ENCODE results near the gene QRSL1. TPM values are rescaled to one million over a fixed set of nuclear protein-coding genes. Genes with fewer than 3 reads are reported as not detected.
"Not testable (repeated sequence)": the region's sequence is repeated elsewhere in the genome, so short reads cannot be mapped to it uniquely, and the experiment has no call there.

Gene QRSL1
- total RNA-seq, 1 donor from 2014 or later, result 22.0 TPM

DNA sequence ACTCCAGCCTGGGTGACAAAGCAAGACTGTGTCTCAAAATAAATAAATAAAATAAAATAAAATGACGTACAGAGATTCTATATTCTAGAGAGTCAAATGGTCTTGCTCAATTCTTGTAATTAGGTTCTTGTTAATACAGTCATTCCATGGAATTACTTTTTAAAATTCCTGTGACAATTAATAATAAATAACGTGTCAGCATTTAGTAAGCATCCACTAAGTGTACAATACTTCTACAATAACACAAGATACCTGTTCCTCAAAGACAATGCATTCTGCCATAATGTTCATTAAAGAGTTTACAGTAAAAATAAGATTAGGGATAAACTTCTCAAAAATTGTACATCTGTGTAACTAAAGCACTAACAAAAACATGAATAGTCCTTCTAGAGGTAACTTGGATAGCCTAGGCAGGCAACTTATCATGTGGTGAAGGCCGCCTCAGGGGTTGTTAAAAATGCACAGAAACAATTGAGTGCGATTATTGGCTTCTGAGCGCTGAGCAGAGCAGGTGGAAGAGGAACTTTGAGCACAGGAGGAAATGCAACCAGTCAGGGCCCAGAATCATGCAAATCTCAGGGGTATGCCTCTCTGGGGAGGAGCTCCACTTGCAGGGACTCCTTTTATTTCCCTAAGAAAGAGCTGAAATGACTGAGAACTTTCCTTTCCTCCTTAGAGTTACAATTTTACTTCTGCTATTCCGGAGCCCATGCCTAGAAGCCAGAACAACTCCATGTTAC lies 37.1 kb downstream of the QRSL1 start:
- intact Hi-C loops (cut with DNase I), result no loop called here
- DNase-seq (ENCODE audit: missing footprints), result no peak
- no peak for ATAC-seq

DNA sequence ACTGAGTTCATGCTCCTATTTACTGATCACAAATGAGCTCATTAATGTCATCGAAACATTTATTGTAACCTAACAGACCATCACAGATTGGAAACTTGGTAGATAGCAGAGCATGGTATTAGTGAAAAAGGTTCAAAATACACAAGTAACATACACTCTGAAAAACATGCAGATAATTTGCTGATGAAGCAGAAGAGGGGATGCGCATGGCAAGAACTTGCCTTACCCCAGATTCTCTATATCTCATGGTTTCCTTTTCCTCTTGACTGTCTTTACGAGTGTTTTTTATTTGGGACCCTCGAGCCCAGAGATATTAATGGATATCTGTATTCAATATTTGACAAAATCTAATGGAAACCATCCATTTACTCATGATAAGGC lies 37.6 kb downstream of the QRSL1 start:
- ATAC-seq, result no peak
- intact Hi-C loops (cut with DNase I), result no loop called here
- no peak for DNase-seq (ENCODE audit: missing footprints)

DNA sequence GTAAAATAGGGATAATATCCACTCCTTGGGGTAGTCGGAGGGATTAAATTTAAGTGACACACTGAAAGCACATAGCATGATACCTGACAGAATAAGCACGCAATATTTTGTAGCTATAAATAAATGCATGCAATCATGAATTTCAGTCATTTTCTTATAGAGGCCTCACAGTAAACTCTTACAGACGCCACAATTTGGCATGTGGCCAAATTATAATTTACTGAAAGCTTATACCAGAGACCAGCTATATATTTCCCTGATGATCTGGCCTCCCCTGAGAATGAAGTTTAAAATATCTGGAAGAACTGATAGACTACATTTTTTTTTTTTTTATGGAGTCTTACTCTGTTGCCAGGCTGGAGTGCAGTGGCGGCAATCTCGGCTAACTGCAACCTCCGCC lies 40.9 kb downstream of the QRSL1 start:
- DNase-seq (ENCODE audit: missing footprints) (no peak), ATAC-seq (no peak)
- intact Hi-C loops (cut with DNase I), result no loop called here

DNA sequence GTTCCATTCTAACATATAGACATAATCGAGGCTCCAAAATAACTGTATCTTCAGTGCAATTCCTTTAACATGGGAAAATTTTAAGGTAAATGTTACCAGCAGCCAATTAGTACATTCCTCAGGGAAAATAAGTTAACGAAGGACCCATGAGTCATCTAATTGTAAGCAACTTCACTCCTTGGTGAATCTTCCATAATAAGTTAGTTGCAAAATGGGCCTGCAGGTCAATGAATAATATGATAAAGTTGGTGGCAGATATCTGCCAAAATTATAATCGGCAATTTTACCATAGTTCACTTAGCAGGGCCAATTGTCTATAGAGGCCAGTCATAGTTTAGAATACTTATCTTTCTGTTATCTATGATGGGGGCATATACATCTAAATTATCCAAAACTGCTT lies 42.3 kb downstream of the QRSL1 start:
- intact Hi-C loops (cut with DNase I), result no loop called here
- DNase-seq (ENCODE audit: missing footprints) (no peak), ATAC-seq (no peak)

DNA sequence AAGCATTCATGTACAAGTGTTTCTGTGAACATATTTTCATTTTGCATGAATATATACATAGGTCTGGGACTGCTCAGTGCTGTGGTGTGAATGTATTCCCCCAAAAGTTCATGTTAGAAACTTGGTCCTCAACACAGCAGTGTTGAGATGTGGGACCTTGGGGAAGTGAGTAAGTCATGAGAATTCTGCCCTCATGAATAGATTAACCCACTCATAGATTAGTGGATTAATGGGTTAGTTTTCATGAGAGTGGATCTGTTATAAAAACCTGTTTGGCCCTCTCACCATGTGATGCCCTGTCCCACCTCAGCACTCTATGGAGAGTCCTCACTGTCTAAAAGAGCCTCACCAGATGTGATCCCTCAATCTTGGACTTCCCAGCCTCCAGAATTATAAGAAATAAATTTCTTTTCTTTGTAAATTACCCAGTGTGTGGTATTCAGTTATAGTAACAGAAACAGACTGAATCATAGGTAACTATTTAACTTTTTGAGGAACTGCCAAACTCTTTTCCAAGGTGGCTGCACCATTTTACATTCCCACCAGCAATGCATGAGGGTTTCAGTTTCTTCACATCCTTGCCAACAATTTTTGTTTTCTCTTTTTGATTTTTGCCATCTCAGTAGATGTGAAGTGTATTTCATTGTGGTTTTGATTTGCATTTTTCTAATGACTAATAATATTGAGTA lies 45.3 kb downstream of the QRSL1 start:
- intact Hi-C loops (cut with DNase I), result no loop called here
- DNase-seq (ENCODE audit: missing footprints), result no peak
- ATAC-seq, result no peak

DNA sequence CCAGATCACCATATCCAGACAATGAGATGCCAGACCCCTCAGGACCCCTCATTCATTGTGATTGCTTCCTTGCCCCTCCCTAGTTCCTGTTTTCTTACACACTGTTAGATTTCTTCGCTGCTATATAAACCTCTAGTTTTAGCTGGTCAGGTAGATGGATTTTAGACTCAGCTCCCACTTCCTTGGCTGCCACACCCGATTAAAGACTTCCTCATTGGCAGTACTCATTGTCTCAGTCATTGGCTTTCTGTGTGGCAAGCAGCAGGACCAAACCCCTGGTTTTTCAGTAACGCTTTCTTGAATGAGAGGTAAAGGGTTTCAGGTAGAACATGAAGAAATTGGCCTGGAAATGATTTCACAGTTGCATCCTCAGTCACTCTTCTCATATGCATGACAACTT lies 47.9 kb downstream of the QRSL1 start:
- intact Hi-C loops (cut with DNase I), result no loop called here
- DNase-seq (ENCODE audit: missing footprints), result no peak

DNA sequence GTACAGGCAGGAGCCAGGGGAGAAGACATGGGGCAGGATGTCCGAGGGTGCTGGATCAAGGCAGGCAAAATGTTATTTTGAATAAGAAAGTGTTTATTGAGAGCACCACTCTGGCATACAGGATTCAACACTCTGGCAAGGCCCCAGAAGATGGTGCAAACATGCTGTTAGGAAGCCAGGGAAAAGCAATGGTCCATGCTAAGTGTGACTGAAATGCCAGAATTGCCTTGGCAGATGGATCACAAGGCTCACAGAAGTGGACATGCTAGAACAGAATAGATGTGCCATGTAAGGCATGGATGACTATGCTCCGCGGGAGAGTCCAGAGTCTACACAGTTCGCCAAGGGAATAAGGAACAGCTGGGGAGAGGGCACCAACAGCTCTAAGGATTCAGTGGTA lies 54.6 kb downstream of the QRSL1 start:
- intact Hi-C loops (cut with DNase I), result no loop called here
- DNase-seq (ENCODE audit: missing footprints) (no peak), ATAC-seq (no peak)

More for the DNA sequence above, 47.9 kb downstream of the QRSL1 start:
- no peak for ATAC-seq

DNA sequence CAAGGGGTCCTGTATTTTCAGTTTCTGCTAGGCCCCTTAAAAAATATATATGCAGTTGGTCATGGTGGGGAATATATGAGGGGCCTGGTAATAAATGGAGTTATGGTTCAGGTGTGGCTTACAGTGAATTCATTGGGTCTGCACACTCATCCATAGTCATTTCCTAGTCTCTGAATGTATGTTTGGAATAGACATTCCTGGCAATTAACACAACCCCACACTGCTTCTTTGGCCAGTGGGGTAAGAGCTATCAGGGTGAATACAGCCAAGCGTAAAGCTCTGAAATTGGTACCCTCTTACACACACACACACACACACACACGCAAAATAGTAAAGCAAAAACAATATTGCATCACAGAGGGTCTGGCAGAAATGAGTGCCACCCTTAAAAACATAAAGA lies 56.5 kb downstream of the QRSL1 start:
- ATAC-seq (no peak), DNase-seq (ENCODE audit: missing footprints) (no peak)
- intact Hi-C loops (cut with DNase I), result no loop called here

DNA sequence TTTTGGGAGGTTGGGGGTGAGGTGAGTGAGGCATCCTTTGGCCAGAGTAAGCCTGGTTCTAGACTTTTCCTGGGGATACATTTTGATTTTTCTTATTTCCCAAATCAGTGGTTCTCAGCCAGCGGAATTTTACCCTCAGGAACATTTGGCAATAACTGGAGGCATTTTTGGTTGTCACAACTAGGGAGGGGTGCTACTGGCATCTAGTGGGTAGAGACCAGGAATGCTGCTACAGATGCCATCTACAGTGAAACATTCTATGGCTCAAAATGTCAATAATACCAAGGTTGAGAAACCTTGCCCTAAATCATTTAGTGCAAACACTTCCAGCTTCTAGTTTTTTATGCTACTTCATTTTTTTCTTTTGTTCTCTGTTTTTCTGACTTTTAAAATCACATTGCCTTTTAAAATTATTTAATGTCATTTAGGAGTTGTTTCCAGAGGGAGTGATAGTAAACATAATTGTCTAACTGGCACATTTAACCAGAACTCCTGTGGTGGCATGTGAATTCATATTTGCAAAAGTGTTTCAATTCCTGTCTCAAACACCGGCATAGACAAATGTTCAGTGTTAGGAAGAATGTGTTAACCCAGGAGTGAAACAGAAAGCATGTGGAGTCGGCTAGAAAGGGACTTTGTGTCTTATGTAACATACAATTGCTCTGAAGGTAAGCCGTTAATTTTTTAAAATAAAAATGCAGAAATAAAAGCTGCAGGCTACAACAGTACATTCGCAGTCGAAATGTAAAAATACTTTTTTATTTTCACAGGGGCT lies 59.0 kb downstream of the QRSL1 start:
- intact Hi-C loops (cut with DNase I), result no loop called here
- ATAC-seq, result no peak
- DNase-seq (ENCODE audit: missing footprints), result no peak

DNA sequence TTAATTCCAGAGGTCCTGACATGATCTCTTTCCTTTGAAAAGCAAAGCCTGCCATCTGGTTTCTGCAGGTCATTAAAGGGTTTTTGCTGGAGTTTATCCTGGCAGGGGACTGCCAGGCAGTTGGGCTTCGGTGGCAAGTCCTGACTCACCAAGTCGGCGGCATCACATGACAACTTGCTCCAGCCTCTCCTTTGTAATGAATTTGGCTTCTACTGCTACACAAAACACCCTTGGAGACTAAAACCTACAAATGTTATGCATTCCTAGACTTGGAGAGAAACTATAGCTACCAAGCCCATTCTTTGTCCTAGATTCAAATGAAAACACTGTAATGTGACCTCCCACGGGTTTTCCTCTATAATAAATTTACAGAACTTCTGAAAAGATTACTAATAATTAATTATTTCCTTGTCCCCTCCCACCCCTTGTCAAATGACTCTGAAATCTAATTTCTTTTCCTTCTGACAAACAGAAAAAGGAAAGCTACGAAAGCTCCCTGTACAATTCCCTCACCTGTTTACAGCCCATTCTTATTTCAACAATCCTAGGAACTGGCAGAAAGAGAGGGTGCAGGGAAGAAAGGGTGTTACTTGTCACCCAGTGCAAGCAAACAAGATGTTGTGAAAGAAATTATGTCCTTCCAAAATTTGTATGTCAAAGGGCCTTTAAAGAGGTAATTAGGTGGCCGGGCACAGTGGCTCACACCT lies 62.9 kb downstream of the QRSL1 start:
- DNase-seq (ENCODE audit: missing footprints), result no peak
- intact Hi-C loops (cut with DNase I), result no loop called here

DNA sequence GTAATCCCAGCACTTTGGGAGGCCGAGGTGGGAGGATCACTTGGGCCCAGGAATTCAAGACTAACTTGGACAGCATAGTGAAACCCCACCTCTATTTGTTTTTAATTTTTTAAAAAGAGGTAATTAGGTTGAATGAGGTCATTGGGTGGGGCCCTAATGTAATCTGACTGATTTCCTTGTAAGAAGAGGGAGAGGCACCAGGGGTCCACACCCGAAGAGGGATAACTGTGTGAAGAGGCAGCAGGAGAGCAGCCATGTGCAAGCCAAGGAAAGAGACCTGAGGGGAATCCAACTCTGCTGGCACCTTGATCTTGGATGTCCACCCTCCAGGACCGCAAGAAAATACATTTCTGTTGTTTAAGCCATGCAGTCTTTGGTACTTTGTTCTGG lies 63.4 kb downstream of the QRSL1 start:
- no peak for ATAC-seq

More for the DNA sequence above, 62.9 kb downstream of the QRSL1 start:
- no peak for ATAC-seq

DNA sequence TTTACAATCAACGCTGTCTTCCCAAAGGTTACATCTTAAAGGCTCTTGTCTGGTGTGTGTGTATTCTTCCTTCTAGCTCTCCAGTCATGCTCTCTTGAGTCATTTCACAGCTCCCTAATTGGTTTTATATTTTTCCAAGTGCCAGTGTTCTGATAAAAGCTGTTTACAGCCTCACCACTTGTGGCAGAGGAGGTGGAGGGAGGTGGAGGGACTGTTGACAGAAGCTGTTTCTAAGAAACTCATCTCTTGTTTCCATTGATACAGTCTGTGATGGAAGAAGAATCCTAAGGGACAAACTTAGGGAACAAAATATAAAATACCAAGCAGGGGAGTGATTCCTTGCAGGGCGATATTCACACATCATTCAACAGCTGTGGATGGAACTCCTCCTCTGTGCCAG lies 64.0 kb downstream of the QRSL1 start:
- ATAC-seq (no peak), DNase-seq (ENCODE audit: missing footprints) (no peak)
- intact Hi-C loops (cut with DNase I), result no loop called here

More for the DNA sequence above, 63.4 kb downstream of the QRSL1 start:
- DNase-seq (ENCODE audit: missing footprints), result no peak
- intact Hi-C loops (cut with DNase I), result no loop called here

DNA sequence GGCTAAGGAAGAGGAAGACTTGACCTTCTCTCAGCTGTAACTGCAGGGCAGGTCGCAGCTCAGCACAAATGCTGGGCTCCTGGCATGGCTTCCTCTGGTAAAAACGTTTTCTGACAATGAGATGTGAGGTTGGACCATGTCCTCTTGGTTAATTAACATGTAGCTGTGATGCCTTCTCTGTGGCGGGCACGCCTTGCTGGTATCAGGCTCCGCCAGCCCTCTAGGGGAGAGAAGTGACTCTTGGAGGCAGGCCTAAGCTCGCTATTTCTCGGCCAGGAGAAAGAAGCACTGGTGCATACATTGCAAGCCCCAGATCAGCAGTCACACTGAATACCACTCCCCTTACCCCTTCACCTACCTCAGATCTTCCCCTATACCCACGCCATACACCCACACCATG lies 65.0 kb downstream of the QRSL1 start:
- intact Hi-C loops (cut with DNase I), result no loop called here
- DNase-seq (ENCODE audit: missing footprints) (no peak), ATAC-seq (no peak)

DNA sequence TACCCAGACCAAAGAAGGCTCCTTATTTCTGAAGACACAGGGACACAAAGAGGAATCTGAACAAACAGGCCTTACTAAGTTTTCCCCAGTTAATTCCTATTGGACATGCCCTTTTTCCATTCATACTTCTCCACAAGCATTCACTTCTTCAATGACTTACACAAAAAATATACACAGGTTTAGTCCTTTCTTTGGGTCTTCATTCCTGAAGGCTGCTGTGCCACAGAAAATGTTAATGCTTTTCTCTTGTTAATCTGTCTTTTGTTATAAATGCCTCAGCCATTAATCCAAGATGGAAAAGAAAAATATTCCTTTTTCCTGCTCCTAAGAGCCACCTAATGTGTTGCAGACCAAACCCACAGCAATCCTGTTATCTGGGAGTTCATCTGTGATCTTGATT lies 71.2 kb downstream of the QRSL1 start:
- intact Hi-C loops (cut with DNase I), result no loop called here
- DNase-seq (ENCODE audit: missing footprints), result no peak
- ATAC-seq, result no peak

DNA sequence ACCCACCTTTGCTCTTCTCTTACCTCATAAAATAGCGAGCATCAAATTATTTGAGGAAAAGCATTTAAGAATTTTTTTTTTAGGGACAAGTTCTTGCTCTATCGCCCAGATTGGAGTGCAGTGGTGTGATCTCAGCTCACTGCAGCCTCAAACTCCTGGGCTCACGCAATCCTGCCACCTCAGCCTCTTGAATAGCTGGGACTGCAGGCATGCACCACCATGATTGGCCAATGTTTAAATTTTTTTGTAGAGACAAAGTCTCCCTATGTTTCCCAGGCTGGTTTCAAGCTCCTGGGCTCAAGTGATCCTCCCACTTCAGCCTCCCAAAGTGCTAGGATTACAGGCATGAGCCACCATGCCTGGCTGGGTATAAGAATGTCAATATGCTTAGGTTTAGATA lies 71.8 kb downstream of the QRSL1 start:
- ATAC-seq; DNase-seq (ENCODE audit: missing footprints); intact Hi-C loops (cut with DNase I): not testable (repeated sequence)

DNA sequence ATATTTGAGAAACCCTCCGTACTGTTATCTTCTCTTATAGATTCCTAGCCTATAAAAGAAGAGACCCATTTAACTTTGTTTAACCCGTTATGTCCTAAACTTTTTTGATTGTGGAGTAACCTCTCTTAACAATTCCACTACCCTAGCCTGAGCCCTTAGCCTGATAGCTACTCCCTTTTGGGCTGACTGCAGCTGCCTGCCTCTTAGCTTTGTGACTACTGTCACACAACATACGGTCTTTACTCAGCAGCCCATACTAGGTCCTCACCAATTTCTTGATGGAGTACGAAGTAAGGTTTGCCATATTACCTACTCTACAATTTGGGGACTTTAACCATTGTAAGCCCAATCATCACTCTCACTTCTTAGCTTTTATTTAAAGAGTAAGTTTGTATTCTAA lies 72.7 kb downstream of the QRSL1 start:
- ATAC-seq (no peak), DNase-seq (ENCODE audit: missing footprints) (no peak)
- intact Hi-C loops (cut with DNase I), result no loop called here

DNA sequence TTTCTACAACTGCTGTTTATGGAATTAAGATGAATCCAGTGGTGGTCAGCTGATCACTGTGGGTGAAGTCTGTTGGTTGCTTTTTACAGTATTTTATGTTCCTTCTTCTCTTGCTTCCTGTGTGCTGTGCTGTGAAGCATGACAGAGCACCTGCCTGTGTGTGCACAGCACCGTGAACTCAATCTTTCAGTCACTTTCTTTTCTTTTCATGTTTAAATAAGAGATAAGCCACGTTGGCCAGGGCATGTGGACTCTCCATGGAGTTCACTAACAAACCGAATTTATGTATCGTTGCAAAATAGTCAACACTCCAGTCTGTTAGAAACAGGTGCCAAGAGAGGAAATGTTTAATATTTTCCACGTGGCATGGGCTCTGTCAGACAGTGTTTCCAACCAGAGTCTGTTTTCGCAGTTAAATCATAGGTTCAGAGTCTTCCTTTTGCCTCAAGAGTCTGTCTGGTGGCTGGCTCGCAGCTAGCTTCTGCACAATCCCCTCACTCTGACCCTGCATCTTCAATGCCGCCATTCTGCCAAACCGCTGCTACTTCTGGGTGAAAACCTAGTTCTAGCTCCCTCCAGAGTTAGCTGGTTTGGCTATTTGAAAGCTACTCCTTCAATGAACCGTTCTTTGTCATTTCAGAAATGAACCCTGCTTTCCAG lies 73.2 kb downstream of the QRSL1 start:
- no peak for ATAC-seq

DNA sequence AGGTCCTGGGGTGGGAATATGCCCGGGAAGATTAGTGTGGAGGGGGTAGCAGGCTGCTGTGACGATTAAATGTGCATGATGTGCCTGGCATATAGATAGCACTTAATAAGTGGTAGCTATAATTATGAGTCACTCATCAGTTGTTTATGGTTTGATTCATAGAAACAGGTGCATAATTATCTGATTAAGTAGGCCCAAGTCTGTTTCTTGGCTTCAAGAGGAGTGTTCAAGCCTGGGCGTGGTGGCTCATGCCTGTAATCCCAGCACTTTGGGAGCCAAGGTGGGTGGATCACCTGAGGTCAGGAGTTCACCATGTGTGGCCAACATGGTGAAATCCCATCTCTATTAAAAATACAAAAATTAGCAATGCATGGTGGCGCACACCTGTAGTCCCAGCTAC lies 74.9 kb downstream of the QRSL1 start:
- intact Hi-C loops (cut with DNase I), result no loop called here
- ATAC-seq (no peak), DNase-seq (ENCODE audit: missing footprints) (no peak)

More for the DNA sequence above, 73.2 kb downstream of the QRSL1 start:
- no peak for DNase-seq (ENCODE audit: missing footprints)
- intact Hi-C loops (cut with DNase I), result no loop called here

DNA sequence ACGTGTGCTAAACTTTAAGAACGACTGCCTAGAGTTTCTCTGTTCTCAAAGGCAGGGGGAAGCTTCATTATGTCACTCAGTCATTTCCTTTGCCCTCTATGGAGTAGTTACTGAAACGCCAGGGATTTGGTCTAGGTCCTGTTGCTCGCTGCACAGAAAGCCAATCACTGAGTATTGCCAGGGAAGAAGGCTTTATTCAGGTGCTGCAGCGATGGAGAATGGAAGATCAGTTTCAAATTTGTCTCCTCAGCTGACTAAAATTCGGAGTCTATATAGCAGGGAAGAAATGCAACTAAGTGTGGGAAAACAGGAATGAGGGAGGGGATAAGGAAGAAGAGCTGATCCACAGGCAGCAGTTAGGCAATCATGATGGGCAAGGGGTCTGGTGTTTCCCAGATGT lies 75.8 kb downstream of the QRSL1 start:
- ATAC-seq, result no peak
- DNase-seq (ENCODE audit: missing footprints), result no peak
- intact Hi-C loops (cut with DNase I), result no loop called here

All from Right ventricle myocardium inferior (tissue), 1 donor.